IPS DF 6.9 (cell line): ENCODE measurements around the gene PHAF1.
A peak's percentile ranks its signal among the peaks of the same experiment; 100 is the strongest.

Experiments used
- DNase-seq: peaks from one replicate; pipeline ENCODE4 v3.0.0-alpha.2; 2013; ENCODE audit warnings: low read depth, low spot score
- H3K27ac ChIP-seq: one replicate; pipeline ENCODE4 v1.5.1; 2013; ENCODE audit warnings: low read length, control low read depth
- H3K27me3 ChIP-seq: 2 replicates; pipeline ENCODE4 v1.6.1; 2013; ENCODE audit warnings: mild to moderate bottlenecking, low read length; ENCODE audit not compliant: control insufficient read depth, insufficient read depth
- H3K36me3 ChIP-seq: 2 replicates; pipeline ENCODE4 v1.6.1; 2013; ENCODE audit warnings: low read length; ENCODE audit not compliant: control insufficient read depth, insufficient read depth
- H3K4me1 ChIP-seq: 2 replicates; pipeline ENCODE4 v1.6.1; 2013; ENCODE audit warnings: low read length; ENCODE audit not compliant: control insufficient read depth, insufficient read depth
- H3K4me3 ChIP-seq: 2 replicates; pipeline ENCODE4 v1.5.1; 2013; ENCODE audit warnings: mild to moderate bottlenecking, low read length
- H3K9me3 ChIP-seq: 2 replicates; pipeline ENCODE4 v1.6.1; 2013; ENCODE audit warnings: low read length, inconsistent platforms; ENCODE audit not compliant: control insufficient read depth, insufficient read depth
- WGBS: extraction: QIAGEN DNeasy Blood & Tissue Kit; methylation state at CpG from one replicate; pipeline ENCODE4 v1.1.7; 2013; ENCODE audit warnings: mixed read lengths, missing lambda C conversion rate; ENCODE audit not compliant: insufficient read length, insufficient coverage; 5-methylcytosine and 5-hydroxymethylcytosine counted together

The PHAF1 gene

GRCh38 chr16:67188323-67188722 is 78.6 kb downstream of the PHAF1 start:
- H3K4me1 ChIP-seq = peaks cover 14% of the 10 kb centered on the region
- peaks cover 9% of the 10 kb centered on the region; the same call in 1 of the 2 replicates for H3K27me3 ChIP-seq
- H3K36me3 ChIP-seq = peaks cover 5% of the 10 kb centered on the region; the same call in 1 of the 2 replicates
- no peaks in the 10 kb centered on the region for H3K9me3 ChIP-seq
- no peak for DNase-seq
- WGBS = no CpG with 5 or more reads among the region's 4 CpGs
- H3K4me3 ChIP-seq = no peak overlapping the region
- no peak overlapping the region for H3K27ac ChIP-seq

GRCh38 chr16:67188798-67189197 is 79.1 kb downstream of the PHAF1 start:
- WGBS = no CpG with 5 or more reads among the region's 15 CpGs

GRCh38 chr16:67190041-67190440 is 80.3 kb downstream of the PHAF1 start, which contains the start of gene EXOC3L1:
TSS of gene EXOC3L1 (minus strand) at chr16:67190136. CDS start at chr16:67189676, 460 bp downstream.
- DNase-seq = no peak

More at GRCh38 chr16:67188798-67189197, 79.1 kb downstream of the PHAF1 start:
- Histone ChIP-seq H3K9me3 (no peaks in the 10 kb centered on the region), H3K27ac (no peak overlapping the region), H3K4me3 (no peak overlapping the region), H3K27me3 (peaks cover 9% of the 10 kb centered on the region; the same call in 1 of the 2 replicates), H3K4me1 (peaks cover 14% of the 10 kb centered on the region), H3K36me3 (peaks cover 5% of the 10 kb centered on the region)
- DNase-seq = no peak

GRCh38 chr16:67190448-67191399 is 81.0 kb downstream of the PHAF1 start:
- H3K4me1 ChIP-seq = peaks cover 4% of the 10 kb centered on the region; the same call in 1 of the 2 replicates
- H3K9me3 ChIP-seq = no peaks in the 10 kb centered on the region
- no peaks in the 10 kb centered on the region for H3K27me3 ChIP-seq
- H3K36me3 ChIP-seq = peaks cover 11% of the 10 kb centered on the region
- no CpG with 5 or more reads among the region's 13 CpGs for WGBS
- DNase-seq = no peak
- no peak overlapping the region for H3K27ac ChIP-seq
- H3K4me3 ChIP-seq = no peak overlapping the region

More at GRCh38 chr16:67190041-67190440, 80.3 kb downstream of the PHAF1 start, which contains the start of gene EXOC3L1:
- Histone ChIP-seq H3K36me3 (peaks cover 6% of the 10 kb centered on the region; the same call in 1 of the 2 replicates), H3K4me1 (peaks cover 5% of the 10 kb centered on the region), H3K9me3 (no peaks in the 10 kb centered on the region), H3K27me3 (peaks cover 2% of the 10 kb centered on the region; the same call in 1 of the 2 replicates), H3K4me3 (no peak within 1 kb of the TSS), H3K27ac (no peak within 1 kb of the TSS)
- no CpG with 5 or more reads among the region's 6 CpGs for WGBS

GRCh38 chr16:67191411-67191994 is 81.8 kb downstream of the PHAF1 start:
- Histone ChIP-seq H3K4me1 (peaks cover 3% of the 10 kb centered on the region; the same call in 1 of the 2 replicates), H3K36me3 (peaks cover 19% of the 10 kb centered on the region), H3K27me3 (no peaks in the 10 kb centered on the region), H3K27ac (no peak overlapping the region), H3K4me3 (no peak overlapping the region; the same call in 1 of the 2 replicates), H3K9me3 (no peaks in the 10 kb centered on the region)
- WGBS = no CpG with 5 or more reads among the region's 9 CpGs
- no peak for DNase-seq

- no peak for DNase-seq
- Histone ChIP-seq H3K4me1 (peaks cover 2% of the 10 kb centered on the region; the same call in 1 of the 2 replicates), H3K36me3 (peaks cover 22% of the 10 kb centered on the region), H3K4me3 (peak within 1 kb of the TSS; percentile 85), H3K27ac (no peak within 1 kb of the TSS), H3K9me3 (no peaks in the 10 kb centered on the region), H3K27me3 (no peaks in the 10 kb centered on the region)
- no CpG with 5 or more reads among the region's 54 CpGs for WGBS
Observed at GRCh38 chr16:67191995-67192681, 82.4 kb downstream of the PHAF1 start, which contains the start of gene E2F4. TSS of gene E2F4 (plus strand) at chr16:67192155. CDS start at chr16:67192228, 73 bp downstream.

GRCh38 chr16:67192781-67193361 is 83.1 kb downstream of the PHAF1 start:
- peaks cover 22% of the 10 kb centered on the region for H3K36me3 ChIP-seq
- H3K4me1 ChIP-seq = peaks cover 2% of the 10 kb centered on the region; the same call in 1 of the 2 replicates
- no peaks in the 10 kb centered on the region for H3K9me3 ChIP-seq
- no CpG with 5 or more reads among the region's 17 CpGs for WGBS
- no peak for DNase-seq
- peak overlapping the region; percentile 85 for H3K4me3 ChIP-seq
- no peak overlapping the region for H3K27ac ChIP-seq
- no peaks in the 10 kb centered on the region for H3K27me3 ChIP-seq

GRCh38 chr16:67193536-67193935 is 83.8 kb downstream of the PHAF1 start:
- peaks cover 27% of the 10 kb centered on the region for H3K36me3 ChIP-seq
- DNase-seq = no peak
- H3K27me3 ChIP-seq = no peaks in the 10 kb centered on the region
- no peak overlapping the region for H3K27ac ChIP-seq
- H3K4me3 ChIP-seq = no peak overlapping the region
- H3K4me1 ChIP-seq = peaks cover 4% of the 10 kb centered on the region
- no peaks in the 10 kb centered on the region for H3K9me3 ChIP-seq

GRCh38 chr16:67194260-67194659 is 84.5 kb downstream of the PHAF1 start:
- H3K27me3 ChIP-seq = no peaks in the 10 kb centered on the region
- peaks cover 4% of the 10 kb centered on the region for H3K4me1 ChIP-seq
- H3K36me3 ChIP-seq = peaks cover 27% of the 10 kb centered on the region
- H3K4me3 ChIP-seq = no peak overlapping the region
- no peak for DNase-seq
- no peak overlapping the region for H3K27ac ChIP-seq
- no peaks in the 10 kb centered on the region for H3K9me3 ChIP-seq
- WGBS = no CpG with 5 or more reads among the region's 6 CpGs
